ENCODE measurements around the gene INSR. TPM values are rescaled to one million over a fixed set of nuclear protein-coding genes. Genes with fewer than 3 reads are reported as not detected.

INSR gene
- polyA plus RNA-seq, 1 of the 3 experiments (the other 2 are of a cell fraction): 3.6 TPM

GRCh38 chr19:7072541-7072940 lies 221.7 kb downstream of the INSR start:
- Histone ChIP-seq H3K9me2 (no peaks in the 10 kb centered on the region), H3F3A (replicated peaks; ENCODE audit: insufficient read depth) (peaks cover 16% of the 10 kb centered on the region), H3K27ac (ENCODE audit: low read depth in 2 of 2, low read length in 1 of 2) (no peak overlapping the region), H3K36me3 (replicated peaks in 1 of 2; ENCODE audit: control insufficient read depth in 1 of 2, insufficient read depth in 2 of 2, low read length in 1 of 2) (peaks cover 38 to 67% of the 10 kb centered on the region in 2 experiments), H3K79me2 (ENCODE audit: insufficient read depth) (peaks cover 18% of the 10 kb centered on the region), H3K4me2 (no peak overlapping the region), H3K4me1 (ENCODE audit: control insufficient read depth in 1 of 2, insufficient read depth in 2 of 2, low read depth in 1 of 2, low read length in 1 of 2) (peaks cover 3 to 4% of the 10 kb centered on the region in 2 experiments; a peak in 2 of 4 replicates), H3K9me3 (peaks cover 4% of the 10 kb centered on the region; the same call in 1 of the 2 replicates), H3K27me3 (ENCODE audit: insufficient read depth) (no peaks in the 10 kb centered on the region), H3K4me3 (ENCODE audit: low read depth in 2 of 2, low read length in 1 of 2) (no peak overlapping the region; a peak in 1 of 4 replicates), H4K20me1 (ENCODE audit: insufficient read depth) (no peaks in the 10 kb centered on the region), H2AFZ (ENCODE audit: low read depth) (no peak overlapping the region), H3K9ac (no peak overlapping the region)
- no peak for TF ChIP-seq EP300 (IDR thresholded peaks at IDR 0.05; ENCODE audit: borderline replicate concordance in 1 of 2, low read depth in 1 of 2, low read length in 1 of 2)
- no peak for TF ChIP-seq NRF1 (IDR thresholded peaks at IDR 0.05; ENCODE audit: low read depth, low read length)
- no peak for TF ChIP-seq ZBTB33 (IDR thresholded peaks at IDR 0.05; ENCODE audit: borderline replicate concordance, low read depth)
- TF ChIP-seq SMC3 (IDR thresholded peaks at IDR 0.05; ENCODE audit: low read depth, low read length): no peak
- no peak for TF ChIP-seq POLR2AphosphoS5 (IDR thresholded peaks at IDR 0.05; ENCODE audit: low read depth, low read length)
- TF ChIP-seq RCOR1 (IDR thresholded peaks at IDR 0.05; ENCODE audit: low read length): no peak
- TF ChIP-seq USF2 (IDR thresholded peaks at IDR 0.05; ENCODE audit: borderline replicate concordance, low read depth, low read length): no peak
- TF ChIP-seq CHD2 (IDR thresholded peaks at IDR 0.05; ENCODE audit: low read length, partially characterized antibody): no peak
- TF ChIP-seq MEF2A (IDR thresholded peaks at IDR 0.05; ENCODE audit: borderline replicate concordance, low read depth): no peak
- TF ChIP-seq REST (IDR thresholded peaks at IDR 0.05; ENCODE audit: low read depth, low read length): no peak
- POLR2A ChIA-PET: no interaction called here
- no peak for DNase-seq
- CTCF ChIA-PET: no interaction called here
- WGBS (ENCODE audit: low lambda C conversion rate): 96% methylated on average over 6 of the region's 6 CpGs
